Measurements from ENCODE around the gene JAM3. TPM values are rescaled to one million over a fixed set of nuclear protein-coding genes. Genes with fewer than 3 reads are reported as not detected.
"Not testable (repeated sequence)": the region's sequence is repeated elsewhere in the genome, so short reads cannot be mapped to it uniquely, and the experiment has no call there.

The JAM3 gene
- total RNA-seq, 1 experiment from 2014 or later = 3.1 TPM

- Histone ChIP-seq H3K4me2 (ENCODE audit: low read length) (no peak overlapping the region), H3K27ac (ENCODE audit: low read length) (no peak overlapping the region), H3F3A (ENCODE audit: low read length, unreplicated experiment) (no peaks in the 10 kb centered on the region), H3K27me3 (ENCODE audit: low read length) (peaks cover 52% of the 10 kb centered on the region), H3K4me1 (ENCODE audit: insufficient read depth, low read length) (no peaks in the 10 kb centered on the region), H4K20me1 (ENCODE audit: low read length) (no peaks in the 10 kb centered on the region), H3K36me3 (ENCODE audit: low read depth, low read length) (no peaks in the 10 kb centered on the region), H3K9me3 (ENCODE audit: low read length) (no peaks in the 10 kb centered on the region), H2AFZ (ENCODE audit: low read length) (no peak overlapping the region), H3K9ac (ENCODE audit: low read length) (no peak overlapping the region), H3K4me3 (ENCODE audit: low read length) (no peak overlapping the region), H3K9me2 (replicated peaks; ENCODE audit: low read length) (no peaks in the 10 kb centered on the region), H3K79me2 (ENCODE audit: low read length) (no peaks in the 10 kb centered on the region)
- ATAC-seq (no peak), DNase-seq (no peak)
- CTCF ChIA-PET = no interaction called here
- intact Hi-C loops (cut with micrococcal nuclease) = loop anchor here (10.0 kb wide), 1 partner anchor 45 kb away; no protein-coding TSS in a partner anchor
- POLR2A ChIA-PET (ENCODE audit: unreplicated experiment) = no interaction called here
- BruUV-seq (replicated peaks) = no TSS peak
- TF ChIP-seq, protein P1, sequence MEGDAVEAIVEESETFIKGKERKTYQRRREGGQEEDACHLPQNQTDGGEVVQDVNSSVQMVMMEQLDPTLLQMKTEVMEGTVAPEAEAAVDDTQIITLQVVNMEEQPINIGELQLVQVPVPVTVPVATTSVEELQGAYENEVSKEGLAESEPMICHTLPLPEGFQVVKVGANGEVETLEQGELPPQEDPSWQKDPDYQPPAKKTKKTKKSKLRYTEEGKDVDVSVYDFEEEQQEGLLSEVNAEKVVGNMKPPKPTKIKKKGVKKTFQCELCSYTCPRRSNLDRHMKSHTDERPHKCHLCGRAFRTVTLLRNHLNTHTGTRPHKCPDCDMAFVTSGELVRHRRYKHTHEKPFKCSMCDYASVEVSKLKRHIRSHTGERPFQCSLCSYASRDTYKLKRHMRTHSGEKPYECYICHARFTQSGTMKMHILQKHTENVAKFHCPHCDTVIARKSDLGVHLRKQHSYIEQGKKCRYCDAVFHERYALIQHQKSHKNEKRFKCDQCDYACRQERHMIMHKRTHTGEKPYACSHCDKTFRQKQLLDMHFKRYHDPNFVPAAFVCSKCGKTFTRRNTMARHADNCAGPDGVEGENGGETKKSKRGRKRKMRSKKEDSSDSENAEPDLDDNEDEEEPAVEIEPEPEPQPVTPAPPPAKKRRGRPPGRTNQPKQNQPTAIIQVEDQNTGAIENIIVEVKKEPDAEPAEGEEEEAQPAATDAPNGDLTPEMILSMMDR (conservative IDR thresholded peaks at IDR 0.05; ENCODE audit: low read depth, low read length) = no peak
- TF ChIP-seq EZH2phosphoT487 (IDR thresholded peaks at IDR 0.05; ENCODE audit: borderline replicate concordance, low read length) = no peak
- no peak for TF ChIP-seq EZH2 (IDR thresholded peaks at IDR 0.05; ENCODE audit: low read length, unreplicated experiment)
Measured at GRCh38 chr11:134079317-134079716, 10.4 kb downstream of the JAM3 start.

- DNase-seq; ATAC-seq; POLR2A ChIA-PET (ENCODE audit: unreplicated experiment); H3K4me3 ChIP-seq (ENCODE audit: low read length); H3K79me2 ChIP-seq (ENCODE audit: low read length); H3K9me3 ChIP-seq (ENCODE audit: low read length); intact Hi-C loops (cut with micrococcal nuclease); H3F3A ChIP-seq (ENCODE audit: low read length, unreplicated experiment); H3K4me2 ChIP-seq (ENCODE audit: low read length); BruUV-seq (replicated peaks); H3K36me3 ChIP-seq (ENCODE audit: low read depth, low read length); CTCF ChIA-PET; H3K9me2 ChIP-seq (replicated peaks; ENCODE audit: low read length); H2AFZ ChIP-seq (ENCODE audit: low read length); H3K4me1 ChIP-seq (ENCODE audit: insufficient read depth, low read length); H3K27ac ChIP-seq (ENCODE audit: low read length); H4K20me1 ChIP-seq (ENCODE audit: low read length); H3K9ac ChIP-seq (ENCODE audit: low read length): not testable (repeated sequence)
- H3K27me3 ChIP-seq (ENCODE audit: low read length) = peaks cover 53% of the 10 kb centered on the region
Measured at GRCh38 chr11:134081258-134081657, 12.4 kb downstream of the JAM3 start.

- Histone ChIP-seq H3K4me3 (ENCODE audit: low read length) (no peak overlapping the region), H3K36me3 (ENCODE audit: low read depth, low read length) (no peaks in the 10 kb centered on the region), H3F3A (ENCODE audit: low read length, unreplicated experiment) (no peaks in the 10 kb centered on the region), H3K9me3 (ENCODE audit: low read length) (no peaks in the 10 kb centered on the region), H3K4me1 (ENCODE audit: insufficient read depth, low read length) (no peaks in the 10 kb centered on the region), H4K20me1 (ENCODE audit: low read length) (no peaks in the 10 kb centered on the region), H2AFZ (ENCODE audit: low read length) (no peak overlapping the region), H3K9me2 (replicated peaks; ENCODE audit: low read length) (no peaks in the 10 kb centered on the region), H3K79me2 (ENCODE audit: low read length) (no peaks in the 10 kb centered on the region), H3K27me3 (ENCODE audit: low read length) (peaks cover 67% of the 10 kb centered on the region), H3K9ac (ENCODE audit: low read length) (no peak overlapping the region), H3K4me2 (ENCODE audit: low read length) (no peak overlapping the region), H3K27ac (ENCODE audit: low read length) (no peak overlapping the region)
- no peak for DNase-seq
- intact Hi-C loops (cut with micrococcal nuclease) = no loop called here
- ChIA-PET POLR2A (ENCODE audit: unreplicated experiment) (no interaction called here), CTCF (no interaction called here)
- BruUV-seq (replicated peaks) = no TSS peak
- TF ChIP-seq, protein P1 (conservative IDR thresholded peaks at IDR 0.05; ENCODE audit: low read depth, low read length) = no peak
- TF ChIP-seq EZH2 (IDR thresholded peaks at IDR 0.05; ENCODE audit: low read length, unreplicated experiment) = no peak
- TF ChIP-seq EZH2phosphoT487 (IDR thresholded peaks at IDR 0.05; ENCODE audit: borderline replicate concordance, low read length) = no peak
- no peak for ATAC-seq
Measured at GRCh38 chr11:134082990-134083389, 14.1 kb downstream of the JAM3 start.
